GM23338 (cell line): ENCODE data around the gene ARX. TPM values are rescaled to one million over a fixed set of nuclear protein-coding genes. Genes with fewer than 3 reads are reported as not detected.

Experiments
- ATAC-seq: fragments of 200-7000 bp; cut with Tn5 transposase; 3 replicates; pipeline ENCODE4 v1.9.1; 2020
- DNase-seq: peaks from one replicate; pipeline ENCODE4 v3.0.0-alpha.2; 2015; ENCODE audit warnings: low spot score
- H2AFZ ChIP-seq: fragments of 200-600 bp; sonication (generic); 2 replicates; pipeline ENCODE4 v1.8.0; 2016; ENCODE audit warnings: antibody characterized with exemption, mild to moderate bottlenecking, moderate library complexity
- H3F3A ChIP-seq: fragments of 200-600 bp; sonication (generic); replicated peaks from 2 replicates; pipeline ENCODE4 v1.8.0; 2017; ENCODE audit warnings: antibody characterized with exemption, mixed run types, low read depth
- H3K27ac ChIP-seq: fragments of 200-600 bp; sonication (generic); 2 replicates; pipeline ENCODE4 v1.6.1; 2016; ENCODE audit warnings: low read depth
- H3K27me3 ChIP-seq: fragments of 200-600 bp; sonication (generic); 2 replicates; pipeline ENCODE4 v1.8.0; 2016; ENCODE audit warnings: mild to moderate bottlenecking, mixed run types, moderate library complexity; ENCODE audit not compliant: insufficient read depth
- H3K36me3 ChIP-seq: fragments of 200-600 bp; sonication (generic); 2 replicates; pipeline ENCODE4 v1.8.0; 2016; ENCODE audit warnings: mild to moderate bottlenecking; ENCODE audit not compliant: insufficient read depth
- H3K4me1 ChIP-seq: fragments of 200-600 bp; sonication (generic); 2 replicates; pipeline ENCODE4 v1.8.0; 2016; ENCODE audit warnings: mild to moderate bottlenecking, moderate library complexity; ENCODE audit not compliant: insufficient read depth
- H3K4me2 ChIP-seq: fragments of 200-600 bp; sonication (generic); 2 replicates; pipeline ENCODE4 v1.7.1; 2017; ENCODE audit warnings: mixed run types
- H3K4me3 ChIP-seq: fragments of 200-600 bp; sonication (generic); 2 replicates; pipeline ENCODE4 v1.6.1; 2016; ENCODE audit warnings: mixed run types
- H3K79me2 ChIP-seq: fragments of 200-600 bp; sonication (generic); replicated peaks from 2 replicates; pipeline ENCODE4 v1.8.0; 2017; ENCODE audit warnings: mild to moderate bottlenecking; ENCODE audit not compliant: insufficient read depth
- H3K9me2 ChIP-seq: fragments of 200-600 bp; sonication (generic); 2 replicates; pipeline ENCODE4 v1.8.0; 2017; ENCODE audit not compliant: insufficient read depth
- H4K20me1 ChIP-seq: fragments of 200-600 bp; sonication (generic); replicated peaks from 2 replicates; pipeline ENCODE4 v1.8.0; 2017; ENCODE audit warnings: mild to moderate bottlenecking; ENCODE audit not compliant: insufficient read depth
- H3K27ac Mint-ChIP-seq: 2 replicates; pipeline ENCODE4 v1.8.0; 2020; ENCODE audit warnings: inconsistent platforms, mild to moderate bottlenecking, moderate library complexity, mixed read lengths
- H3K27me3 Mint-ChIP-seq: 3 replicates; pipeline ENCODE4 v1.8.0; 2022; ENCODE audit warnings: low read depth, mild to moderate bottlenecking, moderate library complexity, mixed read lengths, inconsistent platforms; ENCODE audit not compliant: insufficient read depth, poor library complexity
- H3K36me3 Mint-ChIP-seq: 3 replicates; pipeline ENCODE4 v1.8.0; 2021; ENCODE audit warnings: low read depth, mild to moderate bottlenecking, inconsistent platforms, moderate library complexity, mixed read lengths
- H3K4me1 Mint-ChIP-seq: 3 replicates; pipeline ENCODE4 v1.8.0; 2020; ENCODE audit warnings: mild to moderate bottlenecking, inconsistent platforms, mixed read lengths
- H3K4me3 Mint-ChIP-seq: 3 replicates; pipeline ENCODE4 v1.8.0; 2021; ENCODE audit warnings: moderate library complexity, mild to moderate bottlenecking, inconsistent platforms, mixed read lengths
- H3K9me3 Mint-ChIP-seq: 3 replicates; pipeline ENCODE4 v1.8.0; 2020; ENCODE audit warnings: moderate library complexity, mild to moderate bottlenecking, inconsistent platforms, mixed read lengths
- CTCF ChIP-seq, 2 experiments: fragments of 200-600 bp in 1 of 2; sonication (generic) in 1 of 2; conservative IDR thresholded peaks; 2 replicates each; pipeline versions ENCODE4 v1.5.1 to v1.6.1; 2016 to 2017; ENCODE audit warnings: antibody characterized with exemption in 2 of 2, low read depth in 2 of 2, mild to moderate bottlenecking in 2 of 2, moderate library complexity in 1 of 2
- EZH2 ChIP-seq: fragments of 200-600 bp; sonication (generic); IDR thresholded peaks from one replicate; pipeline ENCODE4 v1.8.0; 2017; ENCODE audit warnings: antibody characterized with exemption, mild to moderate bottlenecking, low read depth; ENCODE audit not compliant: unreplicated experiment
- EZH2phosphoT487 ChIP-seq: fragments of 200-600 bp; sonication (generic); IDR thresholded peaks from one replicate; pipeline ENCODE4 v1.8.1; 2018; ENCODE audit warnings: antibody characterized with exemption; ENCODE audit not compliant: unreplicated experiment
- JUNB ChIP-seq: IDR thresholded peaks from one replicate; pipeline ENCODE4 v1.6.1; 2016; ENCODE audit warnings: antibody characterized with exemption; ENCODE audit not compliant: unreplicated experiment
- NANOG ChIP-seq: IDR thresholded peaks from 2 replicates; pipeline ENCODE4 v1.6.1; 2016; ENCODE audit warnings: antibody characterized with exemption, borderline replicate concordance
- POLR2AphosphoS5 ChIP-seq: IDR thresholded peaks from 2 replicates; pipeline ENCODE4 v1.6.1; 2016; ENCODE audit warnings: antibody characterized with exemption, low read depth
- ZNF114 ChIP-seq: fragments of 250-450 bp; sonication (Bioruptor Pico); IDR thresholded peaks from 2 replicates; pipeline ENCODE4 v1.5.0; 2020; ENCODE audit warnings: mild to moderate bottlenecking, moderate library complexity
- ZNF462 ChIP-seq: fragments of 250-450 bp; sonication (Bioruptor Pico); IDR thresholded peaks from 2 replicates; pipeline ENCODE4 v1.5.0; 2020; ENCODE audit warnings: mild to moderate bottlenecking, moderate library complexity
- polyA plus RNA-seq: library from polyadenylated mRNA; unstranded; fragments of >200 nt; fragmentation: Nextera tagmentation; extraction: Ambion mirVana; gene quantifications from 2 replicates; pipeline ENCODE4 v1.2.1, GENCODE V29; 2016
- total RNA-seq: library from RNA; depleted of rRNA; stranded (reverse); fragments of >200 nt; shearing (Covaris generic); gene quantifications from 2 replicates; pipeline ENCODE4 v1.2.3, GENCODE V29; 2014

ARX gene
- total and polyA plus RNA-seq, 2 experiments from 2014 or later = 0.13 TPM; not detected in 1

GRCh38 chrX:24990535-24990934, 25.2 kb downstream of the ARX start:
- no peak overlapping the region for H3K4me2 ChIP-seq
- ATAC-seq (no peak), DNase-seq (peak; percentile 54)
- H3K4me1 ChIP-seq = peaks cover 28% of the 10 kb centered on the region
- no peak overlapping the region for H3K27ac Mint-ChIP-seq
- no peaks in the 10 kb centered on the region for H3K27me3 ChIP-seq
- no peaks in the 10 kb centered on the region for H3K9me3 Mint-ChIP-seq
- peaks cover 6% of the 10 kb centered on the region for H3K27me3 Mint-ChIP-seq
- no peaks in the 10 kb centered on the region; the same call in 1 of the 2 replicates for H3K79me2 ChIP-seq
- no peaks in the 10 kb centered on the region for H3K9me2 ChIP-seq
- H3K4me1 Mint-ChIP-seq = peaks cover 41% of the 10 kb centered on the region
- no peaks in the 10 kb centered on the region for H3F3A ChIP-seq
- H2AFZ ChIP-seq = no peak overlapping the region
- H3K27ac ChIP-seq = no peak overlapping the region
- H4K20me1 ChIP-seq = no peaks in the 10 kb centered on the region
- H3K4me3 Mint-ChIP-seq = no peak overlapping the region
- H3K36me3 Mint-ChIP-seq = no peaks in the 10 kb centered on the region
- no peaks in the 10 kb centered on the region for H3K36me3 ChIP-seq
- TF ChIP-seq CTCF (conservative IDR thresholded peaks at IDR 0.05; ENCODE audit: low read depth in 2 of 2) = peak; percentile 20 to 22; a peak in 1 of 4 replicates
- TF ChIP-seq NANOG = no peak
- H3K4me3 ChIP-seq = no peak overlapping the region

GRCh38 chrX:24988314-24988713, 27.5 kb downstream of the ARX start:
- DNase-seq = no peak
- Histone ChIP-seq H3F3A (no peaks in the 10 kb centered on the region), H3K4me3 (no peak overlapping the region), H3K4me1 (peaks cover 10% of the 10 kb centered on the region; the same call in 1 of the 2 replicates), H4K20me1 (no peaks in the 10 kb centered on the region), H2AFZ (no peak overlapping the region), H3K4me2 (no peak overlapping the region), H3K27ac (no peak overlapping the region), H3K79me2 (no peaks in the 10 kb centered on the region; the same call in 1 of the 2 replicates), H3K27me3 (no peaks in the 10 kb centered on the region), H3K36me3 (no peaks in the 10 kb centered on the region), H3K9me2 (no peaks in the 10 kb centered on the region)
- H3K9me3 Mint-ChIP-seq = no peaks in the 10 kb centered on the region
- no peak overlapping the region for H3K27ac Mint-ChIP-seq
- ATAC-seq = no peak
- no peak overlapping the region for H3K4me3 Mint-ChIP-seq
- peaks cover 2% of the 10 kb centered on the region for H3K27me3 Mint-ChIP-seq
- H3K4me1 Mint-ChIP-seq = peaks cover 20% of the 10 kb centered on the region
- H3K36me3 Mint-ChIP-seq = no peaks in the 10 kb centered on the region
- TF ChIP-seq ZNF114 (CRISPR knock-in tag) (no peak), EZH2 (no peak), ZNF462 (no peak), POLR2AphosphoS5 (no peak), JUNB (no peak), CTCF (conservative IDR thresholded peaks at IDR 0.05; ENCODE audit: low read depth in 2 of 2) (no peak), EZH2phosphoT487 (no peak)
